HCT116 (cell line): ENCODE results near the gene CACNA1G. TPM values are rescaled to one million over a fixed set of nuclear protein-coding genes. Genes with fewer than 3 reads are reported as not detected.

Source experiments
- ATAC-seq: fragments of 200-7000 bp; cut with Tn5 transposase; 2 replicates; pipeline ENCODE4 v1.9.1; 2020; ENCODE audit warnings: mild to moderate bottlenecking, moderate library complexity
- BruUV-seq: library from RNA; stranded (reverse); fragments of 400-500 nt; replicated peaks from 2 replicates; lab custom pipeline; 2021; lab: Mats Ljungman, UMichigan
- CTCF ChIA-PET: fragments of 300-600 bp; sonication (Branson Sonifier 250); formaldehyde crosslinking; loops from one replicate; lab custom pipeline; 2021; ENCODE audit warnings: antibody characterized with exemption; lab: Charles Lee
- POLR2A ChIA-PET: fragments of 300-600, 350-600 bp; sonication (Branson Sonifier 250); formaldehyde crosslinking; loops from one replicate; lab custom pipeline; 2021; ENCODE audit warnings: antibody characterized with exemption; lab: Charles Lee
- RAD21 ChIA-PET, 2 experiments: fragments of 300-600 bp; sonication (Branson Sonifier 250); formaldehyde crosslinking; loops; one replicate each; lab custom pipeline; 2023; ENCODE audit warnings: low total read pairs in 2 of 2; ENCODE audit not compliant: uncharacterized antibody in 2 of 2, unreplicated experiment in 2 of 2, low non-redundant PET in 1 of 2; lab: Charles Lee
- DNase-seq: peaks from one replicate; pipeline ENCODE4 v3.0.0-alpha.2; 2010; ENCODE audit warnings: low read depth, low spot score
- H2AFZ ChIP-seq: fragments of 200-600 bp; shearing (Covaris generic), sonication (generic); 2 replicates; pipeline ENCODE4 v1.6.1; 2017; ENCODE audit warnings: low read depth, mixed run types, mixed read lengths, antibody characterized with exemption, low read length; ENCODE audit not compliant: poor library complexity, severe bottlenecking
- H3K27ac ChIP-seq: 2 replicates; pipeline ENCODE4 v1.5.1; 2012; ENCODE audit warnings: low read depth, low read length
- H3K27me3 ChIP-seq: fragments of 200-600 bp; sonication (generic); 2 replicates; pipeline ENCODE4 v1.6.1; 2016; ENCODE audit warnings: mixed run types, low read length, mixed read lengths; ENCODE audit not compliant: insufficient read depth
- H3K36me3 ChIP-seq, 2 experiments: fragments of 200-500 bp in 1 of 2; fragments of 200-600 bp in 1 of 2; sonication (Bioruptor generic) in 1 of 2; sonication (generic) in 1 of 2; 2 replicates each; pipeline versions ENCODE4 v1.5.1 to v1.6.1; 2014 to 2016; ENCODE audit warnings: low read length in 2 of 2, inconsistent platforms in 1 of 2, mixed read lengths in 1 of 2, mixed run types in 1 of 2; ENCODE audit not compliant: insufficient read depth in 2 of 2, control insufficient read depth in 1 of 2
- H3K4me1 ChIP-seq, 2 experiments: fragments of 200-600 bp in 1 of 2; sonication (generic) in 1 of 2; 2 replicates each; pipeline versions ENCODE4 v1.5.1 to v1.6.1; 2012 to 2017; ENCODE audit warnings: low read length in 2 of 2, inconsistent platforms in 1 of 2, mild to moderate bottlenecking in 1 of 2, mixed read lengths in 1 of 2, mixed run types in 1 of 2, moderate library complexity in 1 of 2; ENCODE audit not compliant: insufficient read depth in 2 of 2, control insufficient read depth in 1 of 2
- H3K4me2 ChIP-seq: fragments of 200-600 bp; sonication (generic); 2 replicates; pipeline ENCODE4 v1.6.1; 2017; ENCODE audit warnings: mixed run types, low read length, mixed read lengths
- H3K4me3 ChIP-seq, 2 experiments: fragments of 200-600 bp in 1 of 2; sonication (generic) in 1 of 2; replicated peaks in 1 of 2; 2 replicates each; pipeline ENCODE4 v1.5.1; 2011 to 2016; ENCODE audit warnings: low read length in 2 of 2, control low read depth in 1 of 2, low read depth in 1 of 2, mild to moderate bottlenecking in 1 of 2, mixed read lengths in 1 of 2, mixed run types in 1 of 2
- H3K79me2 ChIP-seq: fragments of 200-600 bp; sonication (generic); 2 replicates; pipeline ENCODE4 v1.6.1; 2017; ENCODE audit warnings: mild to moderate bottlenecking, mixed run types, low read length, moderate library complexity, mixed read lengths; ENCODE audit not compliant: insufficient read depth
- H3K9ac ChIP-seq: fragments of 200-600 bp; sonication (generic); 2 replicates; pipeline ENCODE4 v1.6.1; 2016; ENCODE audit warnings: low read length, mixed read lengths
- H3K9me2 ChIP-seq: fragments of 200-600 bp; sonication (generic), shearing (Covaris generic); 2 replicates; pipeline ENCODE4 v1.6.1; 2017; ENCODE audit warnings: mixed run types, mild to moderate bottlenecking, moderate library complexity; ENCODE audit not compliant: insufficient read depth
- H3K9me3 ChIP-seq, 2 experiments: fragments of 200-500 bp in 1 of 2; fragments of 200-600 bp in 1 of 2; sonication (Bioruptor generic) in 1 of 2; sonication (generic) in 1 of 2; 2 replicates each; pipeline ENCODE4 v1.6.1; 2014 to 2017; ENCODE audit warnings: low read length in 2 of 2, mixed read lengths in 2 of 2, inconsistent platforms in 1 of 2, low read depth in 1 of 2, mild to moderate bottlenecking in 1 of 2, mixed run types in 1 of 2, moderate library complexity in 1 of 2; ENCODE audit not compliant: control insufficient read depth in 1 of 2, insufficient read depth in 1 of 2
- H4K20me1 ChIP-seq: fragments of 200-600 bp; sonication (generic), shearing (Covaris generic); 2 replicates; pipeline ENCODE4 v1.6.1; 2017; ENCODE audit warnings: mixed run types, mild to moderate bottlenecking, moderate library complexity; ENCODE audit not compliant: insufficient read depth
- ATF3 ChIP-seq: IDR thresholded peaks from 2 replicates; pipeline ENCODE4 v1.6.1; 2012
- CEBPB ChIP-seq: IDR thresholded peaks from 2 replicates; pipeline ENCODE4 v1.6.1; 2012; ENCODE audit warnings: low read depth
- ELF1 ChIP-seq: IDR thresholded peaks from 2 replicates; pipeline ENCODE4 v1.6.1; 2012; ENCODE audit warnings: low read depth, borderline replicate concordance
- EZH2 ChIP-seq: fragments of 200-600 bp; sonication (generic); IDR thresholded peaks from 2 replicates; pipeline ENCODE4 v1.6.1; 2017; ENCODE audit warnings: antibody characterized with exemption, mixed run types
- JUND ChIP-seq: IDR thresholded peaks from 2 replicates; pipeline ENCODE4 v1.6.1; 2012
- MAX ChIP-seq: IDR thresholded peaks from 2 replicates; pipeline ENCODE4 v1.6.1; 2012
- POLR2A ChIP-seq: IDR thresholded peaks from 2 replicates; pipeline ENCODE4 v1.7.0; 2011; ENCODE audit warnings: borderline replicate concordance; ENCODE audit not compliant: insufficient read depth, insufficient read length; ENCODE audit errors: extremely low read depth
- POLR2AphosphoS5 ChIP-seq: IDR thresholded peaks from 2 replicates; pipeline ENCODE4 v1.6.1; 2011; ENCODE audit warnings: mild to moderate bottlenecking, low read depth, low read length, moderate library complexity
- RAD21 ChIP-seq: IDR thresholded peaks from 2 replicates; pipeline ENCODE4 v1.6.1; 2012; ENCODE audit warnings: low read depth, mild to moderate bottlenecking
- SRF ChIP-seq: IDR thresholded peaks from 2 replicates; pipeline ENCODE4 v1.6.1; 2012; ENCODE audit warnings: low read depth
- intact Hi-C: fragments of 100-400 bp; cut with micrococcal nuclease; formaldehyde crosslinking; loops from 2 replicates; pipeline ENCODE4 v1.10.0; 2022
- total RNA-seq: library from RNA; stranded (reverse); gene quantifications from one replicate; pipeline ENCODE4 v1.2.1, GENCODE V29; 2021; ENCODE audit not compliant: unreplicated experiment
- TF ChIP-seq, protein P1 (sequence below): IDR thresholded peaks from 2 replicates; pipeline ENCODE4 v1.6.1; 2012; ENCODE audit warnings: low read depth
- TF ChIP-seq, protein P2 (sequence below), 3 experiments: fragments of 200-600 bp in 1 of 3; sonication (generic) in 1 of 3; IDR thresholded peaks in 2 of 3; conservative IDR thresholded peaks in 1 of 3; 2 replicates each; pipeline ENCODE4 v1.5.1; 2012 to 2017; ENCODE audit warnings: low read depth in 2 of 3, low read length in 2 of 3, antibody characterized with exemption in 1 of 3, borderline replicate concordance in 1 of 3, control low read depth in 1 of 3, mild to moderate bottlenecking in 1 of 3, mixed read lengths in 1 of 3, mixed run types in 1 of 3, moderate library complexity in 1 of 3; ENCODE audit not compliant: insufficient read depth in 1 of 3

CACNA1G gene
- total RNA-seq, 1 experiment from 2014 or later: 3.4 TPM

- Histone ChIP-seq H3K36me3 (no peaks in the 10 kb centered on the region), H3K9me2 (no peaks in the 10 kb centered on the region), H3K9ac (no peak overlapping the region), H3K27me3 (no peaks in the 10 kb centered on the region), H3K4me1 (peaks cover 0 to 21% of the 10 kb centered on the region in 2 experiments; a peak in 2 of 4 replicates), H2AFZ (no peak overlapping the region), H3K79me2 (no peaks in the 10 kb centered on the region), H3K9me3 (no peaks in the 10 kb centered on the region), H4K20me1 (no peaks in the 10 kb centered on the region), H3K27ac (no peak overlapping the region; the same call in 1 of the 2 replicates), H3K4me2 (no peak overlapping the region), H3K4me3 (no peak overlapping the region)
- DNase-seq (no peak), ATAC-seq (peak; percentile 24; the same call in 1 of the 2 replicates)
- POLR2A ChIA-PET: interaction anchor here (1.6 kb wide), 1 partner anchor 20 kb away, joined by 4 read pairs; no protein-coding TSS in a partner anchor
- TF ChIP-seq POLR2A (no peak), RAD21 (no peak), ELF1 (no peak), POLR2AphosphoS5 (no peak)
- intact Hi-C loops: no loop called here
- BruUV-seq: no TSS peak
- CTCF ChIA-PET: interaction anchor here (1.7 to 2.7 kb wide), 2 partner anchors 9 to 11 kb away, joined by 8 to 11 read pairs; no protein-coding TSS in a partner anchor
- RAD21 ChIA-PET: no interaction called here
Observed at GRCh38 chr17:50618941-50619340, 58.4 kb downstream of the CACNA1G start.

DNA sequence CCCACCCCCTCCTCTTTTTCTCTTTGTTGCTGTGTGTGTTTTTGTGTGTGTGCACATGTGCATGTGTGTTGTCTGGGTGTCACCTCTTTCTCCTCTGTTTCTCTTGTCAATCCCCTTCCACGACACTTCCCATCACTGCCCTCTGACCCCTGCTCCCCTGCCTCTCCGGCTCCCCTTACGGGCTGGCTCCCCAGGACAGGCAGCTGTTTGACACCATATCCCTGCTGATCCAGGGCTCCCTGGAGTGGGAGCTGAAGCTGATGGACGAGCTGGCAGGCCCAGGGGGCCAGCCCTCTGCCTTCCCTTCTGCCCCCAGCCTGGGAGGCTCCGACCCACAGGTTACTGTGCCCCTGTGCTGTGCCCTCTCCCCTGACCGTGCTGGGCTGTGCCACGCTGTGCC, 59.0 kb downstream of the CACNA1G start:
- DNase-seq (no peak), ATAC-seq (no peak)
- Histone ChIP-seq H3K27ac (no peak overlapping the region), H3K9me3 (no peaks in the 10 kb centered on the region), H3K9me2 (no peaks in the 10 kb centered on the region), H4K20me1 (no peaks in the 10 kb centered on the region), H3K4me1 (peaks cover 0 to 21% of the 10 kb centered on the region in 2 experiments; a peak in 2 of 4 replicates), H3K36me3 (no peaks in the 10 kb centered on the region), H3K79me2 (no peaks in the 10 kb centered on the region), H3K4me2 (no peak overlapping the region), H3K4me3 (no peak overlapping the region), H2AFZ (no peak overlapping the region), H3K27me3 (no peaks in the 10 kb centered on the region), H3K9ac (no peak overlapping the region)
- CTCF ChIA-PET: interaction anchor here (1.7 kb wide), 1 partner anchor 9 kb away, joined by 8 read pairs; no protein-coding TSS in a partner anchor
- no TSS peak for BruUV-seq
- intact Hi-C loops: no loop called here
- POLR2A ChIA-PET: interaction anchor here (1.6 kb wide), 1 partner anchor 20 kb away, joined by 4 read pairs; no protein-coding TSS in a partner anchor
- RAD21 ChIA-PET: interaction anchor here in 1 of 2 experiments (0.6 kb wide), 1 partner anchor 56 kb away, joined by 11 read pairs; no protein-coding TSS in a partner anchor
- no peak for TF ChIP-seq CEBPB
- TF ChIP-seq, protein P1, sequence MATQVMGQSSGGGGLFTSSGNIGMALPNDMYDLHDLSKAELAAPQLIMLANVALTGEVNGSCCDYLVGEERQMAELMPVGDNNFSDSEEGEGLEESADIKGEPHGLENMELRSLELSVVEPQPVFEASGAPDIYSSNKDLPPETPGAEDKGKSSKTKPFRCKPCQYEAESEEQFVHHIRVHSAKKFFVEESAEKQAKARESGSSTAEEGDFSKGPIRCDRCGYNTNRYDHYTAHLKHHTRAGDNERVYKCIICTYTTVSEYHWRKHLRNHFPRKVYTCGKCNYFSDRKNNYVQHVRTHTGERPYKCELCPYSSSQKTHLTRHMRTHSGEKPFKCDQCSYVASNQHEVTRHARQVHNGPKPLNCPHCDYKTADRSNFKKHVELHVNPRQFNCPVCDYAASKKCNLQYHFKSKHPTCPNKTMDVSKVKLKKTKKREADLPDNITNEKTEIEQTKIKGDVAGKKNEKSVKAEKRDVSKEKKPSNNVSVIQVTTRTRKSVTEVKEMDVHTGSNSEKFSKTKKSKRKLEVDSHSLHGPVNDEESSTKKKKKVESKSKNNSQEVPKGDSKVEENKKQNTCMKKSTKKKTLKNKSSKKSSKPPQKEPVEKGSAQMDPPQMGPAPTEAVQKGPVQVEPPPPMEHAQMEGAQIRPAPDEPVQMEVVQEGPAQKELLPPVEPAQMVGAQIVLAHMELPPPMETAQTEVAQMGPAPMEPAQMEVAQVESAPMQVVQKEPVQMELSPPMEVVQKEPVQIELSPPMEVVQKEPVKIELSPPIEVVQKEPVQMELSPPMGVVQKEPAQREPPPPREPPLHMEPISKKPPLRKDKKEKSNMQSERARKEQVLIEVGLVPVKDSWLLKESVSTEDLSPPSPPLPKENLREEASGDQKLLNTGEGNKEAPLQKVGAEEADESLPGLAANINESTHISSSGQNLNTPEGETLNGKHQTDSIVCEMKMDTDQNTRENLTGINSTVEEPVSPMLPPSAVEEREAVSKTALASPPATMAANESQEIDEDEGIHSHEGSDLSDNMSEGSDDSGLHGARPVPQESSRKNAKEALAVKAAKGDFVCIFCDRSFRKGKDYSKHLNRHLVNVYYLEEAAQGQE: no peak
- no peak for TF ChIP-seq MAX
- TF ChIP-seq ELF1: no peak
- TF ChIP-seq JUND: no peak
- TF ChIP-seq, protein P2, sequence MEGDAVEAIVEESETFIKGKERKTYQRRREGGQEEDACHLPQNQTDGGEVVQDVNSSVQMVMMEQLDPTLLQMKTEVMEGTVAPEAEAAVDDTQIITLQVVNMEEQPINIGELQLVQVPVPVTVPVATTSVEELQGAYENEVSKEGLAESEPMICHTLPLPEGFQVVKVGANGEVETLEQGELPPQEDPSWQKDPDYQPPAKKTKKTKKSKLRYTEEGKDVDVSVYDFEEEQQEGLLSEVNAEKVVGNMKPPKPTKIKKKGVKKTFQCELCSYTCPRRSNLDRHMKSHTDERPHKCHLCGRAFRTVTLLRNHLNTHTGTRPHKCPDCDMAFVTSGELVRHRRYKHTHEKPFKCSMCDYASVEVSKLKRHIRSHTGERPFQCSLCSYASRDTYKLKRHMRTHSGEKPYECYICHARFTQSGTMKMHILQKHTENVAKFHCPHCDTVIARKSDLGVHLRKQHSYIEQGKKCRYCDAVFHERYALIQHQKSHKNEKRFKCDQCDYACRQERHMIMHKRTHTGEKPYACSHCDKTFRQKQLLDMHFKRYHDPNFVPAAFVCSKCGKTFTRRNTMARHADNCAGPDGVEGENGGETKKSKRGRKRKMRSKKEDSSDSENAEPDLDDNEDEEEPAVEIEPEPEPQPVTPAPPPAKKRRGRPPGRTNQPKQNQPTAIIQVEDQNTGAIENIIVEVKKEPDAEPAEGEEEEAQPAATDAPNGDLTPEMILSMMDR (IDR thresholded peaks at IDR 0.05 in 2 of 3, conservative IDR thresholded peaks at IDR 0.05 in 1 of 3; ENCODE audit: borderline replicate concordance in 1 of 3, insufficient read depth in 1 of 3, low read depth in 2 of 3, low read length in 2 of 3): no peak
- TF ChIP-seq SRF: no peak
- no peak for TF ChIP-seq POLR2A
- TF ChIP-seq ATF3: no peak
- TF ChIP-seq RAD21: no peak
- TF ChIP-seq EZH2: no peak
